Kidney (tissue), 14 donors: ENCODE measurements around the gene CNPY1. TPM values are rescaled to one million over a fixed set of nuclear protein-coding genes. Genes with fewer than 3 reads are reported as not detected.

ENCODE experiments used
- DNase-seq, 5 donors: peaks; one replicate each; pipeline ENCODE4 v3.0.0-alpha.2; 2013 to 2020
- FAIRE-seq: peaks from 2 replicates; lab custom pipeline; 2012; peaks lifted over from hg19 to GRCh38; lab: Jason Lieb, UNC
- H3K27ac ChIP-seq, 2 donors: one replicate each; pipeline ENCODE4 v1.7.0; 2013; ENCODE audit warnings: low read depth in 2 of 2, low read length in 2 of 2, inconsistent platforms in 1 of 2
- H3K27me3 ChIP-seq: one replicate; pipeline ENCODE4 v1.7.1; 2013; ENCODE audit warnings: low read length, inconsistent platforms; ENCODE audit not compliant: control insufficient read depth, insufficient read depth
- H3K36me3 ChIP-seq, 3 donors: one replicate each; pipeline versions ENCODE4 v1.7.0 to v1.7.1; 2013; ENCODE audit warnings: low read length in 3 of 3, control low read depth in 1 of 3, inconsistent platforms in 1 of 3; ENCODE audit not compliant: insufficient read depth in 3 of 3, control insufficient read depth in 2 of 3
- H3K4me1 ChIP-seq, 3 donors: one replicate each; pipeline versions ENCODE4 v1.7.0 to v1.7.1; 2013; ENCODE audit warnings: low read length in 3 of 3, inconsistent platforms in 1 of 3, low read depth in 1 of 3; ENCODE audit not compliant: control insufficient read depth in 2 of 3, insufficient read depth in 2 of 3
- H3K4me3 ChIP-seq, 3 donors: one replicate each; pipeline versions ENCODE4 v1.7.0 to v1.8.1; 2013; ENCODE audit warnings: low read length in 3 of 3, control low read depth in 1 of 3, inconsistent platforms in 1 of 3
- H3K9ac ChIP-seq, 3 donors: one replicate each; pipeline versions ENCODE4 v1.7.0 to v1.7.1; 2013; ENCODE audit warnings: low read length in 3 of 3, control low read depth in 1 of 3, inconsistent platforms in 1 of 3
- H3K9me3 ChIP-seq, 3 donors: one replicate each; pipeline versions ENCODE4 v1.7.0 to v1.7.1; 2013; ENCODE audit warnings: low read length in 3 of 3, control low read depth in 1 of 3, inconsistent platforms in 1 of 3; ENCODE audit not compliant: control insufficient read depth in 2 of 3, insufficient read depth in 1 of 3
- intact Hi-C: fragments of 100-400 bp; cut with DNase I; formaldehyde crosslinking; loops from one replicate; pipeline ENCODE4 v1.11.1; 2022
- polyA plus RNA-seq: library from polyadenylated mRNA; stranded (reverse); fragments of 350-450 nt; fragmentation: Illumina TruSeq; extraction: RNeasy Lipid Tissue Mini Kit (QIAGEN cat#74804); gene quantifications from one replicate; pipeline ENCODE4 v1.2.3, GENCODE V29; 2014; ENCODE audit warnings: low read depth, low replicate concordance; ENCODE audit not compliant: insufficient read depth
- total RNA-seq: library from RNA; stranded (reverse); fragmentation: NEBNext Ultra II Directional; extraction: Animal tissue kit (Norgen Biotek cat#: 25700); gene quantifications from one replicate; pipeline ENCODE4 v1.2.1, GENCODE V29; 2021
- TF ChIP-seq, protein P1 (sequence below): IDR thresholded peaks from 3 replicates; pipeline ENCODE4 v1.5.1; 2012; ENCODE audit warnings: mild to moderate bottlenecking, moderate library complexity, borderline replicate concordance; ENCODE audit not compliant: insufficient read depth; ENCODE audit errors: extremely low read depth
- donor health status: control.
- donor health status: control.
- donor health status: control.
- donor health status: control.
- donor health status: control.
- donor health status: DM: yes; HTN: yes; CAD: no.
- donor health status: Normal renal cell carcinoma (clear cell type).

Gene CNPY1
- total and polyA plus RNA-seq, 2 donors from 2014 or later = not detected

DNA sequence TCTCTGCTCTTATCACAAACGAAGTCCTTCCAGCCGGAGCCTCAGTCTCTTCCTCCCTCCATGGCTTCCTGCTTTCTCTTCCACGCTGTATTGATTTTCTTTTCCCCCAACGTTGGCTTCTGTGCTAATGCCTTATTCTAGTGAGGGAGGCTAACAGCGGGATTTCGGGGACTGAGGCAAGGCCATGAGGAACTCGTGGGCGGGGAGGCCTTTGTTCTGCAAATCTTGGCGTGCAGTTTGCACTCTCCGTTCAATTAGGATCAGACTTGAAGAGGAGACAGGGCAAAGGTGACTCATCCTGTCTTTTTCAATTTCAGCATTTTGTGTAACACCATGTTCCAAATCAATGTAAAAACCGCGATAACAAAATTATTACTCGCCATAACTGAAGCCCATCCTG is 63.1 kb downstream of the CNPY1 start:
- no peaks in the 10 kb centered on the region for H3K36me3 ChIP-seq
- peaks cover 16% of the 10 kb centered on the region for H3K27me3 ChIP-seq
- H3K9ac ChIP-seq = no peak overlapping the region
- TF ChIP-seq, protein P1, sequence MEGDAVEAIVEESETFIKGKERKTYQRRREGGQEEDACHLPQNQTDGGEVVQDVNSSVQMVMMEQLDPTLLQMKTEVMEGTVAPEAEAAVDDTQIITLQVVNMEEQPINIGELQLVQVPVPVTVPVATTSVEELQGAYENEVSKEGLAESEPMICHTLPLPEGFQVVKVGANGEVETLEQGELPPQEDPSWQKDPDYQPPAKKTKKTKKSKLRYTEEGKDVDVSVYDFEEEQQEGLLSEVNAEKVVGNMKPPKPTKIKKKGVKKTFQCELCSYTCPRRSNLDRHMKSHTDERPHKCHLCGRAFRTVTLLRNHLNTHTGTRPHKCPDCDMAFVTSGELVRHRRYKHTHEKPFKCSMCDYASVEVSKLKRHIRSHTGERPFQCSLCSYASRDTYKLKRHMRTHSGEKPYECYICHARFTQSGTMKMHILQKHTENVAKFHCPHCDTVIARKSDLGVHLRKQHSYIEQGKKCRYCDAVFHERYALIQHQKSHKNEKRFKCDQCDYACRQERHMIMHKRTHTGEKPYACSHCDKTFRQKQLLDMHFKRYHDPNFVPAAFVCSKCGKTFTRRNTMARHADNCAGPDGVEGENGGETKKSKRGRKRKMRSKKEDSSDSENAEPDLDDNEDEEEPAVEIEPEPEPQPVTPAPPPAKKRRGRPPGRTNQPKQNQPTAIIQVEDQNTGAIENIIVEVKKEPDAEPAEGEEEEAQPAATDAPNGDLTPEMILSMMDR = no peak
- intact Hi-C loops = no loop called here
- H3K4me3 ChIP-seq = no peak overlapping the region
- FAIRE-seq (no peak), DNase-seq (no peak)
- no peak overlapping the region for H3K27ac ChIP-seq
- H3K4me1 ChIP-seq = no peaks in the 10 kb centered on the region
- no peaks in the 10 kb centered on the region for H3K9me3 ChIP-seq

DNA sequence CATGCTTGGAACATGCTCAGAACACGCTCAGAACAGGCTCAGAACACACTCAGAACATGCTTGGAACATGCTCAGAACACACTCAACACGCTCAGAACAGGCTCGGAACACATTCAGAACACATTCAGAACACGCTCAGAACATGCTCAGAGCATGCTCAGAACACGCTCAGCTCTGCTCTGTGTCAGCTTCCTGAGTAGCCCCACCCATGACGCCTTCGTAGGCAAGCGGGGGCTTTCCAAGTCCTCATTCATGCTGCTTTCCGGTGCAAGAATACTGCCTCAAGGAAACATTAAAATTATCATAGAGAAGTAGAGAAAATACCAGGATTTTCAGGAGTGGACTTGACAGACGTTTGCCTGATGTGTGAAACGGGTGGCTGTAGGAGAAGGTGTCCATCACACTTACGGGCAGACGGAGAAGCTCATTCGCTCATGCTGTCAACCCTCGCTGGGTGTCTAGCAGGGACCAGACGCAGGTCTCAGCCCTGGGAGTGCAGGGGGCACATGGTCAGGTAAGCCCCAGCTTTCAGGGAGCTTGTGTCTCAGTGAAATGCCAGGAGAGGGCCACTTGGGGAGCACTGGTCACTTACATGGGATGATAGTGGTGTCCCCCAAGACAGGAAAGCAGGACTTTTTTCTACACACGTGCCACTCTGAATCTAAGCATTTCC is 63.7 kb downstream of the CNPY1 start:
- intact Hi-C loops = no loop called here
- Histone ChIP-seq H3K9me3 (no peaks in the 10 kb centered on the region), H3K4me1 (no peaks in the 10 kb centered on the region), H3K36me3 (no peaks in the 10 kb centered on the region), H3K27me3 (peaks cover 16% of the 10 kb centered on the region), H3K27ac (no peak overlapping the region), H3K4me3 (no peak overlapping the region), H3K9ac (no peak overlapping the region)
- DNase-seq (no peak), FAIRE-seq (no peak)
- TF ChIP-seq, protein P1 = no peak

DNA sequence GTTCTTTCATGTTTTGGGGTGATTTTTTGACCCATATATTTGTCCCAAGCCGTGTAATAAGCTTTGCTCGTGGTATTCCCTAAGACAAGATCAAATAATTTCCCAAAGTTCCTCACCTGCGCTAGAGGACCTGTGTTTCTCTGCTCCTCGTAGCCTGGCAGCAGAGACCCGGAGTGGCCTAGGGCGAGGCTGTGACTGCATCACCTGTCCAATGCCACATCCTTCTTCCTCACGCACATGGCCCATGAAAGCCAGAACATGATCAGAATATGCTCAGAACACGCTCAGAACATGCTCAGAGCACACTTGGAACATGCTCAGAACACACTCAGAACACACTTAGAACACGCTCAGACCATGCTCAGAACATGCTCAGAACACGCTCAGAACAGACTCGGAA is 64.6 kb downstream of the CNPY1 start:
- FAIRE-seq = no peak
- Histone ChIP-seq H3K36me3 (no peaks in the 10 kb centered on the region), H3K4me3 (no peak overlapping the region), H3K9ac (no peak overlapping the region), H3K27ac (no peak overlapping the region), H3K9me3 (no peaks in the 10 kb centered on the region), H3K27me3 (peaks cover 18% of the 10 kb centered on the region), H3K4me1 (no peaks in the 10 kb centered on the region)
- no peak for DNase-seq
- TF ChIP-seq, protein P1 = no peak
- intact Hi-C loops = no loop called here
